ENCODE results near the gene NFS1.

DNA sequence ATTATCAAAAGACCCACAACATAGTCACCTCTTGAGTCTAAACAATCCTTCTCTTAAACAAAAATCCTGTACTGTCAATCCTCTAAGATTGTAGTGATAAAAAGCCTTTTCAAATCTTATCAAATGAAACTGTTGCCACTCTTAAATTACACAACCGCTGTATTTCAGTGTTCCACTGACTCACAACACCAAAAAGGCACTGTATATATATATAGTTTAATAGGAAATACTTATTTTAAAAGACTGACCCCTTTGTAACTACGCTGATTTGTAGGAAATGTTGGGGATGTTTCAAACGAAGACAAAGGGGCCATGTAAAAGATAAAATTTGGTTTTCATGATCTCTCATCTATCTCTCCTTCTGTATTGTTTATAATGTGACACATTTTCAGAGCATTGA is 48.5 kb downstream of the NFS1 start:
- TF ChIP-seq, protein P1, sequence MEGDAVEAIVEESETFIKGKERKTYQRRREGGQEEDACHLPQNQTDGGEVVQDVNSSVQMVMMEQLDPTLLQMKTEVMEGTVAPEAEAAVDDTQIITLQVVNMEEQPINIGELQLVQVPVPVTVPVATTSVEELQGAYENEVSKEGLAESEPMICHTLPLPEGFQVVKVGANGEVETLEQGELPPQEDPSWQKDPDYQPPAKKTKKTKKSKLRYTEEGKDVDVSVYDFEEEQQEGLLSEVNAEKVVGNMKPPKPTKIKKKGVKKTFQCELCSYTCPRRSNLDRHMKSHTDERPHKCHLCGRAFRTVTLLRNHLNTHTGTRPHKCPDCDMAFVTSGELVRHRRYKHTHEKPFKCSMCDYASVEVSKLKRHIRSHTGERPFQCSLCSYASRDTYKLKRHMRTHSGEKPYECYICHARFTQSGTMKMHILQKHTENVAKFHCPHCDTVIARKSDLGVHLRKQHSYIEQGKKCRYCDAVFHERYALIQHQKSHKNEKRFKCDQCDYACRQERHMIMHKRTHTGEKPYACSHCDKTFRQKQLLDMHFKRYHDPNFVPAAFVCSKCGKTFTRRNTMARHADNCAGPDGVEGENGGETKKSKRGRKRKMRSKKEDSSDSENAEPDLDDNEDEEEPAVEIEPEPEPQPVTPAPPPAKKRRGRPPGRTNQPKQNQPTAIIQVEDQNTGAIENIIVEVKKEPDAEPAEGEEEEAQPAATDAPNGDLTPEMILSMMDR (conservative IDR thresholded peaks at IDR 0.05; ENCODE audit: low read length) = no peak
- no peak for TF ChIP-seq EZH2phosphoT487 (IDR thresholded peaks at IDR 0.05; ENCODE audit: borderline replicate concordance, low read depth, low read length)

Measured in OCI-LY7 (cell line).